ENCODE results near the gene IRX6. TPM values are rescaled to one million over a fixed set of nuclear protein-coding genes. Genes with fewer than 3 reads are reported as not detected.

The IRX6 gene
- total RNA-seq, 1 donor from 2014 or later: 0.49 TPM

DNA sequence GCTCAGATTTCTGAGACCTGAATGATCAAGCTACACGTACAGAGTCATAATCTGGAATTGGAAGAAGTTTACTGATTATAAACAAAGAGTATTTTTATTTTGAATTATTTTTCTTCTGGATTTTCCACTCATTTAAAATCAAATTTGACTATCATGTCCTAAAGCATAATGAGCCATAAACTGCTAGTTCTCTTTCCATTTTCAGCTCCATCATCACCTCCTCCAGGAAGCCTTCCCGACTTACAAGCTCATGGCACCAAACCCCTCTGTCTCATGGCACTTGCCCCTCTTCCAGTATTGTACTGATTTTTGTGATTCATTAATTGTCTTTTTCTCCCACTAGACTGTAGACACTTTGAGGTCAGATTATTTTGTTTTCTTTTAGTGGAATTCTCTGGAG is 35.9 kb downstream of the IRX6 start:
- intact Hi-C loops (cut with DNase I): no loop called here
- Histone ChIP-seq H3K4me1 (no peaks in the 10 kb centered on the region), H3K9me3 (no peaks in the 10 kb centered on the region), H3K27ac (no peak overlapping the region), H3K4me3 (no peak overlapping the region), H3K36me3 (no peaks in the 10 kb centered on the region), H3K27me3 (no peaks in the 10 kb centered on the region)
- DNase-seq (ENCODE audit: extremely low spot score in 2 of 2): no peak
- no peak for TF ChIP-seq POLR2A (IDR thresholded peaks at IDR 0.05)
- no peak for TF ChIP-seq POLR2AphosphoS5 (IDR thresholded peaks at IDR 0.05; ENCODE audit: insufficient read depth in 1 of 2, low read depth in 1 of 2)
- TF ChIP-seq, protein P1, sequence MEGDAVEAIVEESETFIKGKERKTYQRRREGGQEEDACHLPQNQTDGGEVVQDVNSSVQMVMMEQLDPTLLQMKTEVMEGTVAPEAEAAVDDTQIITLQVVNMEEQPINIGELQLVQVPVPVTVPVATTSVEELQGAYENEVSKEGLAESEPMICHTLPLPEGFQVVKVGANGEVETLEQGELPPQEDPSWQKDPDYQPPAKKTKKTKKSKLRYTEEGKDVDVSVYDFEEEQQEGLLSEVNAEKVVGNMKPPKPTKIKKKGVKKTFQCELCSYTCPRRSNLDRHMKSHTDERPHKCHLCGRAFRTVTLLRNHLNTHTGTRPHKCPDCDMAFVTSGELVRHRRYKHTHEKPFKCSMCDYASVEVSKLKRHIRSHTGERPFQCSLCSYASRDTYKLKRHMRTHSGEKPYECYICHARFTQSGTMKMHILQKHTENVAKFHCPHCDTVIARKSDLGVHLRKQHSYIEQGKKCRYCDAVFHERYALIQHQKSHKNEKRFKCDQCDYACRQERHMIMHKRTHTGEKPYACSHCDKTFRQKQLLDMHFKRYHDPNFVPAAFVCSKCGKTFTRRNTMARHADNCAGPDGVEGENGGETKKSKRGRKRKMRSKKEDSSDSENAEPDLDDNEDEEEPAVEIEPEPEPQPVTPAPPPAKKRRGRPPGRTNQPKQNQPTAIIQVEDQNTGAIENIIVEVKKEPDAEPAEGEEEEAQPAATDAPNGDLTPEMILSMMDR (IDR thresholded peaks at IDR 0.05): no peak

- Histone ChIP-seq H3K36me3 (no peaks in the 10 kb centered on the region), H3K27me3 (no peaks in the 10 kb centered on the region), H3K4me1 (peaks cover 15% of the 10 kb centered on the region), H3K27ac (no peak overlapping the region), H3K9me3 (no peaks in the 10 kb centered on the region), H3K4me3 (no peak overlapping the region)
- TF ChIP-seq POLR2A (IDR thresholded peaks at IDR 0.05): no peak
- TF ChIP-seq, protein P1 (IDR thresholded peaks at IDR 0.05): no peak
- no peak for TF ChIP-seq POLR2AphosphoS5 (IDR thresholded peaks at IDR 0.05; ENCODE audit: insufficient read depth in 1 of 2, low read depth in 1 of 2)
- DNase-seq (ENCODE audit: extremely low spot score in 2 of 2): no peak
- intact Hi-C loops (cut with DNase I): no loop called here
These were observed 40.8 kb downstream of the IRX6 start for GRCh38 chr16:55364811-55365210.

GRCh38 chr16:55367301-55367811 is 43.4 kb downstream of the IRX6 start:
- TF ChIP-seq, protein P1 (IDR thresholded peaks at IDR 0.05): no peak
- TF ChIP-seq POLR2AphosphoS5 (IDR thresholded peaks at IDR 0.05; ENCODE audit: insufficient read depth in 1 of 2, low read depth in 1 of 2): no peak
- TF ChIP-seq POLR2A (IDR thresholded peaks at IDR 0.05): no peak
- Histone ChIP-seq H3K4me3 (no peak overlapping the region), H3K9me3 (no peaks in the 10 kb centered on the region), H3K27me3 (no peaks in the 10 kb centered on the region), H3K27ac (no peak overlapping the region), H3K4me1 (peaks cover 21% of the 10 kb centered on the region), H3K36me3 (no peaks in the 10 kb centered on the region)
- intact Hi-C loops (cut with DNase I): no loop called here
- no peak for DNase-seq (ENCODE audit: extremely low spot score in 2 of 2)

DNA sequence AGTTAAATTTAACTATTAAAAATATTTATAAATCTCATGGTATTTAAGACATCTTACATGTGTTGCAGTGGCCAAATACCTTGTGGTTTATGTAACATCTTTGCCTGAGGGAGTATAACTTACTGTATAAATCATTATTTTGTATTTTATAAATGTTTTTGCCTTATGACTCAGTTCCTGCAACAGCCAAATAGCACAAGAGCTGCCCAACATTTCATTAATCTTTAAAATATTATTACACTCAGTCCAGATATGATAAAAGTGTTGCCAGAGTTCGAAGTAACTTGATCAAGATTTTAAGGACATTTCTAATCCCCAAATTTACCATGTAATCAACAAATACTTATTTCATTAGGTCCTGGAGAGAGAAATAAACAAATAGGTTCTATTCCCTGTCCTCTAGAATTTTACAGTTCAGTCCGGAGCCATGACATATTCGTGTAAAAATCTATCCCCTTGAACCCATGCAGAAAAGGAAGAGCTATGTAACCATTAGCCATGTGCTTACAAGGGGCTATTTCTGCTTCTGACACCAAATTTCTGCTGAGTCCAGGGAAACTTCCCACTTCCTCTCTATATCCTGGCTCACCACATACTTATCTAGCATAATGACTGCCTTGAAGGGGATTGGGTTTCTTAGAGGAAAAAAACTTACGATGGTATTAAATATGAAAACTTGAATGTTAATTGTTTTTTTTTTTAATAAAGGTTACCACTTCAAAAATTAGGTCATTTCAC is 44.0 kb downstream of the IRX6 start:
- peaks cover 21% of the 10 kb centered on the region for H3K4me1 ChIP-seq
- TF ChIP-seq POLR2A (IDR thresholded peaks at IDR 0.05): no peak
- TF ChIP-seq POLR2AphosphoS5 (IDR thresholded peaks at IDR 0.05; ENCODE audit: insufficient read depth in 1 of 2, low read depth in 1 of 2): no peak
- TF ChIP-seq, protein P1 (IDR thresholded peaks at IDR 0.05): no peak
- no peaks in the 10 kb centered on the region for H3K9me3 ChIP-seq
- no peaks in the 10 kb centered on the region for H3K27me3 ChIP-seq
- H3K36me3 ChIP-seq: no peaks in the 10 kb centered on the region
- no peak for DNase-seq (ENCODE audit: extremely low spot score in 2 of 2)
- H3K4me3 ChIP-seq: no peak overlapping the region
- intact Hi-C loops (cut with DNase I): no loop called here
- H3K27ac ChIP-seq: no peak overlapping the region

- Histone ChIP-seq H3K4me1 (peaks cover 21% of the 10 kb centered on the region), H3K27ac (no peak overlapping the region), H3K36me3 (no peaks in the 10 kb centered on the region), H3K9me3 (no peaks in the 10 kb centered on the region), H3K27me3 (no peaks in the 10 kb centered on the region), H3K4me3 (no peak overlapping the region)
- no peak for DNase-seq (ENCODE audit: extremely low spot score in 2 of 2)
- TF ChIP-seq, protein P1 (IDR thresholded peaks at IDR 0.05): no peak
- TF ChIP-seq POLR2A (IDR thresholded peaks at IDR 0.05) (no peak), POLR2AphosphoS5 (IDR thresholded peaks at IDR 0.05; ENCODE audit: insufficient read depth in 1 of 2, low read depth in 1 of 2) (no peak)
- intact Hi-C loops (cut with DNase I): no loop called here
These were observed 45.1 kb downstream of the IRX6 start for GRCh38 chr16:55369151-55369550.

Measured in vagina (tissue), 2 donors.